ENCODE results near the gene SND1.

Gene SND1

GRCh38 chr7:127927348-127927696 is 275.3 kb downstream of the SND1 start:
- TF ChIP-seq CTCF (IDR thresholded peaks at IDR 0.05; ENCODE audit: borderline replicate concordance, control extremely low read depth, extremely low read depth, insufficient read depth, missing control alignments): no peak
- in situ Hi-C loops (cut with MboI; ENCODE audit: low sequenced_read_pairs, unreplicated experiment): no loop called here
- DNase-seq (ENCODE audit: low spot score): no peak

- no peak for TF ChIP-seq CTCF (IDR thresholded peaks at IDR 0.05; ENCODE audit: borderline replicate concordance, control extremely low read depth, extremely low read depth, insufficient read depth, missing control alignments)
- in situ Hi-C loops (cut with MboI; ENCODE audit: low sequenced_read_pairs, unreplicated experiment): no loop called here
- no peak for DNase-seq (ENCODE audit: low spot score)
These were observed 276.2 kb downstream of the SND1 start for GRCh38 chr7:127928222-127928621.

DNA sequence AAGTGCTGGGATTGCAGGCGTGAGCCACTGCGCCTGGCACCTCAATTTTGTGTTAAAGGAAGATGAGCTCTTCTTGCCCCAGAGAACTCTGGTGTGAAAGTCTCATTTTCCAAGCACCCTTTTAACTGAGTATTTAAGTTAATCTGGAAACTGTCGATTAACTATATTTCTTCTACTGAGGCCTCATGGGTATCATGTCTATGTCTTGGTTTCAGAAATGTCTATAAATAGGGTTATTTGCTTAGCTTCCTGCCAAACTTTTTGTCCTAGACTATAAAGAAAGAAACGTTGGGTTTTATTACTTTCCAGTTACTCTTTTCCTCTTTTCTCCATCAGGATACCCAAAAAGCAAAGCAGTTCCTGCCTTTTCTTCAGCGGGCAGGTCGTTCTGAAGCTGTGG is 276.9 kb downstream of the SND1 start:
- TF ChIP-seq CTCF (IDR thresholded peaks at IDR 0.05; ENCODE audit: borderline replicate concordance, control extremely low read depth, extremely low read depth, insufficient read depth, missing control alignments): no peak
- DNase-seq (ENCODE audit: low spot score): no peak
- in situ Hi-C loops (cut with MboI; ENCODE audit: low sequenced_read_pairs, unreplicated experiment): no loop called here

DNA sequence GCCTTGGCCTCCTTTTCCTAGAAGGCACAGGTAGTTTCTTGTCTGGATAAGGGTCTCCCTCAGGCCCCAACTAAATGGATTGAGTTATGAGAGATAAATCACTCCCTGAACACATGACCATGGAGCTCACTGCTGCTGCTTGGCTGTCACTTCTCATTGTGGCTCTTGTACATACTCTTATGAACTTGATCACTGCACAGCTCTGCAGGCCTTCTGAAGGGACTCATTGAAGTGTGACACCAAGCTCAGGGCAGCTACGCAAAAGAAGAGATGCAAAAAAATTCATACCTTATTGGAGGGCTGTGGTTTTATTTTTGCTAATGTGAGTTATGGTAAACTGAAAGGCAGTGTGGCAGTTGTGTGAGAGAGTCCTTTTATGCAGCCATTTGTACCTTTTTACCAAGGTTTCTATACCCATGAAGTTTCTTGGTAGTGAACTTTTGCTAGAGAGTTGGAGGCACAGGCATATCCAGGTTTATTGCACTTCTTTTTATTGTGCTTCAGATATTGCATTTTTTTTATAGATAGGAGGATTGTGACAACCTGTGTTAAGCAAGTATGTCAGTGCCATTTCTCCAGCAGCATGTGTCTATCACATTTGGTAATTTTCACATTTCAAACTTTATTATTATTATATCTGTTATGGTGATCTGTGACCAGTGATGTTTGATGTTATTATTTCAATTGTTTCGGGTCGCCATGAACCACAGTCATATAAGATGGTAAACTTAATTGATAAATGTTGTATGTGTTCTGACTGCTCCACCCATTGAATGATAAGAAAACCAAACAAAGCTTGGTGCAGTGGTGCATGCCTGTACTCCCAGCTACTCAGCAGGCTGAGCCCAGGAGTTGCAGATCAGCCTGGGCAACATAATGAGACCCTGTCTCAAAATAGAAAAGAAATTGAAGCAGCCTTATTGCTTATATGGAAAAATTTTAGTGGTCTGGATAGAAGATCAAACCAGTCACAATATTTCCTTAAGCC is 278.6 kb downstream of the SND1 start:
- in situ Hi-C loops (cut with MboI; ENCODE audit: low sequenced_read_pairs, unreplicated experiment): no loop called here
- no peak for TF ChIP-seq CTCF (IDR thresholded peaks at IDR 0.05; ENCODE audit: borderline replicate concordance, control extremely low read depth, extremely low read depth, insufficient read depth, missing control alignments)
- DNase-seq (ENCODE audit: low spot score): no peak

DNA sequence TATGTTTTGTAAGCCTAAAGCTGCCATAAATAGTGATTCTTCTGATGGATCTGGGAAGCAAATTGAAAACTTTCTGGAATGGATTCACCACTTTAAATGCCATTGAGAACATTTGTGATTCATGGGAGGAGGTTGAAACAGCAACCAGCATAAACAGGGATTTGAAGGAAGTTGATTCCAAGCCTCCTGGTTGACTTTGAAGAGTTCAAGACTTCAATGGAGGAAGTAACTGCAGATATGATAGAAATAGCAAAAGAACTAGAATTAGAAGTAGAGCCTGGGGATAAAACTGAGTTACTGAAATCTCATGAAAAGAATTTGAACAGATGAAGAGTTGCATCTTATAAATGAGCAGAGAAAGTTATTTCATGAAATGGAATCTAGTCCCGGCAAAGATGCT is 280.1 kb downstream of the SND1 start:
- in situ Hi-C loops (cut with MboI; ENCODE audit: low sequenced_read_pairs, unreplicated experiment): no loop called here
- DNase-seq (ENCODE audit: low spot score): no peak
- TF ChIP-seq CTCF (IDR thresholded peaks at IDR 0.05; ENCODE audit: borderline replicate concordance, control extremely low read depth, extremely low read depth, insufficient read depth, missing control alignments): no peak

DNA sequence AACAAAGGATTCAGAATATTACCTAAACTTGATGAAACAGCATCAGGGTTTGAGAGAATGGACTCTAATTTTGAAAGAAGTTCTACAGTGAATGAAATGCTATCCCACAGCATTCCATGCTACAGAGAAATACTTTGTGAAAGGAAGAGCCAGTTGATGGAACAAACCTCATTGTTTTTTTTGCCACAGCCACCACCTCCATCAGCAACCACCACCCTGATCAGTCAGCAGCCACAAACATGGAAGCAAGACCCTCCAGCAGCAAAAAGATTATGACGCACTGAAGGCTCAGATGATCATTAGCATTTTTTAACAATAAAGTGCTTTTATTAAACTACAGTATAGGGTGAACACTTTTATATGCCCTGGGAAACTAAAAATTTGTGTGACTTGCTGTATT is 280.5 kb downstream of the SND1 start:
- no peak for DNase-seq (ENCODE audit: low spot score)
- in situ Hi-C loops (cut with MboI; ENCODE audit: low sequenced_read_pairs, unreplicated experiment): no loop called here

More for the DNA sequence above, 280.5 kb downstream of the SND1 start:
- TF ChIP-seq CTCF (IDR thresholded peaks at IDR 0.05; ENCODE audit: borderline replicate concordance, control extremely low read depth, extremely low read depth, insufficient read depth, missing control alignments): no peak

All from GM13976 (cell line).